ENCODE results near the gene CERS2. TPM values are rescaled to one million over a fixed set of nuclear protein-coding genes. Genes with fewer than 3 reads are reported as not detected.

CERS2 gene
- total and polyA plus RNA-seq, 2 of the 13 experiments (the other 11 are each of a cell fraction or from before 2014, with no cell fraction given), result 269 to 298 TPM

DNA sequence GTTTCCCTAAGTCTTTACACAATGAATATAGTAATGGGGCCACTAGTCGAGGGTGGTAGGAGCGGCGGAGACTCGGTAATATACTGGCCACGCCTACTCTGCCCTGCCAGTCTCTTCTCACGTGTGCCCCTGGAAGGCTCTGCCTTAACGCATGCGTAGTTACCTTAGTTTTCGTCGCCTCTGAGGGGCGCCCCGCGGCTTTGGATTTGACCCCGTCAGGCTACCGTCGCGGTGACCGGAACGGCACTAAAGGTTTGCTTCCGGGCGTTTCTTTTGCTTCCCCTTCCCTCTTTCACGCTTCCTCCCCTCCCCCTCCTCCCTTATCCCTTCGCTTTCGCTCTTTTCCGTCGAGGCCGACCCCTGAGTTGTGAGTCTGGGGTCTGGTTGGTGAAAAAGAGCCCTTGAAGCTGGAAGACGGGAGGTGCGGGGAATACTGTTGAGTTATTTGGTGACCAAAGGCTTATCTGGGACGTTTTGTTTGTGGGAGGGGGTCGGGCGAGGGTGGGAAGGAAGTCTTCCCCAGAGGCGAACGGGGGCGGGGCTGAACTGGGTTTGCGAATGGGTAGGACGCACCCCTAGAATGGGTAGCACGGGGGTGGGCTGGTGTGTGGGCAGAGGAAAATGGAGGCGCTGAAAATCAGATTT, 48.4 kb downstream of the CERS2 start, which contains the start of gene SETDB1 (continued):
- TF ChIP-seq, protein P1, sequence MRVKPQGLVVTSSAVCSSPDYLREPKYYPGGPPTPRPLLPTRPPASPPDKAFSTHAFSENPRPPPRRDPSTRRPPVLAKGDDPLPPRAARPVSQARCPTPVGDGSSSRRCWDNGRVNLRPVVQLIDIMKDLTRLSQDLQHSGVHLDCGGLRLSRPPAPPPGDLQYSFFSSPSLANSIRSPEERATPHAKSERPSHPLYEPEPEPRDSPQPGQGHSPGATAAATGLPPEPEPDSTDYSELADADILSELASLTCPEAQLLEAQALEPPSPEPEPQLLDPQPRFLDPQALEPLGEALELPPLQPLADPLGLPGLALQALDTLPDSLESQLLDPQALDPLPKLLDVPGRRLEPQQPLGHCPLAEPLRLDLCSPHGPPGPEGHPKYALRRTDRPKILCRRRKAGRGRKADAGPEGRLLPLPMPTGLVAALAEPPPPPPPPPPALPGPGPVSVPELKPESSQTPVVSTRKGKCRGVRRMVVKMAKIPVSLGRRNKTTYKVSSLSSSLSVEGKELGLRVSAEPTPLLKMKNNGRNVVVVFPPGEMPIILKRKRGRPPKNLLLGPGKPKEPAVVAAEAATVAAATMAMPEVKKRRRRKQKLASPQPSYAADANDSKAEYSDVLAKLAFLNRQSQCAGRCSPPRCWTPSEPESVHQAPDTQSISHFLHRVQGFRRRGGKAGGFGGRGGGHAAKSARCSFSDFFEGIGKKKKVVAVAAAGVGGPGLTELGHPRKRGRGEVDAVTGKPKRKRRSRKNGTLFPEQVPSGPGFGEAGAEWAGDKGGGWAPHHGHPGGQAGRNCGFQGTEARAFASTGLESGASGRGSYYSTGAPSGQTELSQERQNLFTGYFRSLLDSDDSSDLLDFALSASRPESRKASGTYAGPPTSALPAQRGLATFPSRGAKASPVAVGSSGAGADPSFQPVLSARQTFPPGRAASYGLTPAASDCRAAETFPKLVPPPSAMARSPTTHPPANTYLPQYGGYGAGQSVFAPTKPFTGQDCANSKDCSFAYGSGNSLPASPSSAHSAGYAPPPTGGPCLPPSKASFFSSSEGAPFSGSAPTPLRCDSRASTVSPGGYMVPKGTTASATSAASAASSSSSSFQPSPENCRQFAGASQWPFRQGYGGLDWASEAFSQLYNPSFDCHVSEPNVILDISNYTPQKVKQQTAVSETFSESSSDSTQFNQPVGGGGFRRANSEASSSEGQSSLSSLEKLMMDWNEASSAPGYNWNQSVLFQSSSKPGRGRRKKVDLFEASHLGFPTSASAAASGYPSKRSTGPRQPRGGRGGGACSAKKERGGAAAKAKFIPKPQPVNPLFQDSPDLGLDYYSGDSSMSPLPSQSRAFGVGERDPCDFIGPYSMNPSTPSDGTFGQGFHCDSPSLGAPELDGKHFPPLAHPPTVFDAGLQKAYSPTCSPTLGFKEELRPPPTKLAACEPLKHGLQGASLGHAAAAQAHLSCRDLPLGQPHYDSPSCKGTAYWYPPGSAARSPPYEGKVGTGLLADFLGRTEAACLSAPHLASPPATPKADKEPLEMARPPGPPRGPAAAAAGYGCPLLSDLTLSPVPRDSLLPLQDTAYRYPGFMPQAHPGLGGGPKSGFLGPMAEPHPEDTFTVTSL (CRISPR knock-in tag; IDR thresholded peaks at IDR 0.05; ENCODE audit: borderline replicate concordance), result no peak
- TF ChIP-seq ATF1 (CRISPR knock-in tag; IDR thresholded peaks at IDR 0.05) (peak; percentile 76), KDM6A (CRISPR knock-in tag; IDR thresholded peaks at IDR 0.05; ENCODE audit: low read depth) (no peak), RAD51 (IDR thresholded peaks at IDR 0.05; ENCODE audit: borderline replicate concordance) (no peak), ZFY (CRISPR knock-in tag; IDR thresholded peaks at IDR 0.05) (peak; percentile 19; the same call in 1 of the 2 replicates), ZNF816 (CRISPR knock-in tag; IDR thresholded peaks at IDR 0.05; ENCODE audit: borderline replicate concordance) (no peak), ZNF547 (CRISPR knock-in tag; IDR thresholded peaks at IDR 0.05) (no peak), CCAR2 (optimal IDR thresholded peaks at IDR 0.05; ENCODE audit: low read depth, low read length) (peak; percentile 80), HNRNPLL (IDR thresholded peaks at IDR 0.05; ENCODE audit: low read depth, low read length, poor library complexity, severe bottlenecking) (no peak), ZFP62 (CRISPR knock-in tag; IDR thresholded peaks at IDR 0.05) (no peak), NR1H2 (CRISPR knock-in tag; IDR thresholded peaks at IDR 0.05; ENCODE audit: borderline replicate concordance, low read depth) (no peak), SMC3 (IDR thresholded peaks at IDR 0.05; ENCODE audit: low read length) (no peak), PLRG1 (conservative IDR thresholded peaks at IDR 0.05) (no peak)
- TF ChIP-seq, protein P2, sequence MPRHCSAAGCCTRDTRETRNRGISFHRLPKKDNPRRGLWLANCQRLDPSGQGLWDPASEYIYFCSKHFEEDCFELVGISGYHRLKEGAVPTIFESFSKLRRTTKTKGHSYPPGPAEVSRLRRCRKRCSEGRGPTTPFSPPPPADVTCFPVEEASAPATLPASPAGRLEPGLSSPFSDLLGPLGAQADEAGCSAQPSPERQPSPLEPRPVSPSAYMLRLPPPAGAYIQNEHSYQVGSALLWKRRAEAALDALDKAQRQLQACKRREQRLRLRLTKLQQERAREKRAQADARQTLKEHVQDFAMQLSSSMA (CRISPR knock-in tag; IDR thresholded peaks at IDR 0.05), result no peak
- TF ChIP-seq, protein P3, sequence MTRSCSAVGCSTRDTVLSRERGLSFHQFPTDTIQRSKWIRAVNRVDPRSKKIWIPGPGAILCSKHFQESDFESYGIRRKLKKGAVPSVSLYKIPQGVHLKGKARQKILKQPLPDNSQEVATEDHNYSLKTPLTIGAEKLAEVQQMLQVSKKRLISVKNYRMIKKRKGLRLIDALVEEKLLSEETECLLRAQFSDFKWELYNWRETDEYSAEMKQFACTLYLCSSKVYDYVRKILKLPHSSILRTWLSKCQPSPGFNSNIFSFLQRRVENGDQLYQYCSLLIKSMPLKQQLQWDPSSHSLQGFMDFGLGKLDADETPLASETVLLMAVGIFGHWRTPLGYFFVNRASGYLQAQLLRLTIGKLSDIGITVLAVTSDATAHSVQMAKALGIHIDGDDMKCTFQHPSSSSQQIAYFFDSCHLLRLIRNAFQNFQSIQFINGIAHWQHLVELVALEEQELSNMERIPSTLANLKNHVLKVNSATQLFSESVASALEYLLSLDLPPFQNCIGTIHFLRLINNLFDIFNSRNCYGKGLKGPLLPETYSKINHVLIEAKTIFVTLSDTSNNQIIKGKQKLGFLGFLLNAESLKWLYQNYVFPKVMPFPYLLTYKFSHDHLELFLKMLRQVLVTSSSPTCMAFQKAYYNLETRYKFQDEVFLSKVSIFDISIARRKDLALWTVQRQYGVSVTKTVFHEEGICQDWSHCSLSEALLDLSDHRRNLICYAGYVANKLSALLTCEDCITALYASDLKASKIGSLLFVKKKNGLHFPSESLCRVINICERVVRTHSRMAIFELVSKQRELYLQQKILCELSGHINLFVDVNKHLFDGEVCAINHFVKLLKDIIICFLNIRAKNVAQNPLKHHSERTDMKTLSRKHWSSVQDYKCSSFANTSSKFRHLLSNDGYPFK (CRISPR knock-in tag; IDR thresholded peaks at IDR 0.05; ENCODE audit: borderline replicate concordance), result peak; percentile 97
- TF ChIP-seq, protein P4, sequence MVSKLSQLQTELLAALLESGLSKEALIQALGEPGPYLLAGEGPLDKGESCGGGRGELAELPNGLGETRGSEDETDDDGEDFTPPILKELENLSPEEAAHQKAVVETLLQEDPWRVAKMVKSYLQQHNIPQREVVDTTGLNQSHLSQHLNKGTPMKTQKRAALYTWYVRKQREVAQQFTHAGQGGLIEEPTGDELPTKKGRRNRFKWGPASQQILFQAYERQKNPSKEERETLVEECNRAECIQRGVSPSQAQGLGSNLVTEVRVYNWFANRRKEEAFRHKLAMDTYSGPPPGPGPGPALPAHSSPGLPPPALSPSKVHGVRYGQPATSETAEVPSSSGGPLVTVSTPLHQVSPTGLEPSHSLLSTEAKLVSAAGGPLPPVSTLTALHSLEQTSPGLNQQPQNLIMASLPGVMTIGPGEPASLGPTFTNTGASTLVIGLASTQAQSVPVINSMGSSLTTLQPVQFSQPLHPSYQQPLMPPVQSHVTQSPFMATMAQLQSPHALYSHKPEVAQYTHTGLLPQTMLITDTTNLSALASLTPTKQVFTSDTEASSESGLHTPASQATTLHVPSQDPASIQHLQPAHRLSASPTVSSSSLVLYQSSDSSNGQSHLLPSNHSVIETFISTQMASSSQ (IDR thresholded peaks at IDR 0.05; ENCODE audit: low read depth), result no peak
- TF ChIP-seq, protein P4 (CRISPR knock-in tag; IDR thresholded peaks at IDR 0.05; ENCODE audit: borderline replicate concordance), result peak; percentile 56; the same call in 1 of the 2 replicates
